ENCODE results near the gene TUBB2A.
A peak's percentile ranks its signal among the peaks of the same experiment; 100 is the strongest.
"Not testable (repeated sequence)": the region's sequence is repeated elsewhere in the genome, so short reads cannot be mapped to it uniquely, and the experiment has no call there.

TUBB2A gene

DNA sequence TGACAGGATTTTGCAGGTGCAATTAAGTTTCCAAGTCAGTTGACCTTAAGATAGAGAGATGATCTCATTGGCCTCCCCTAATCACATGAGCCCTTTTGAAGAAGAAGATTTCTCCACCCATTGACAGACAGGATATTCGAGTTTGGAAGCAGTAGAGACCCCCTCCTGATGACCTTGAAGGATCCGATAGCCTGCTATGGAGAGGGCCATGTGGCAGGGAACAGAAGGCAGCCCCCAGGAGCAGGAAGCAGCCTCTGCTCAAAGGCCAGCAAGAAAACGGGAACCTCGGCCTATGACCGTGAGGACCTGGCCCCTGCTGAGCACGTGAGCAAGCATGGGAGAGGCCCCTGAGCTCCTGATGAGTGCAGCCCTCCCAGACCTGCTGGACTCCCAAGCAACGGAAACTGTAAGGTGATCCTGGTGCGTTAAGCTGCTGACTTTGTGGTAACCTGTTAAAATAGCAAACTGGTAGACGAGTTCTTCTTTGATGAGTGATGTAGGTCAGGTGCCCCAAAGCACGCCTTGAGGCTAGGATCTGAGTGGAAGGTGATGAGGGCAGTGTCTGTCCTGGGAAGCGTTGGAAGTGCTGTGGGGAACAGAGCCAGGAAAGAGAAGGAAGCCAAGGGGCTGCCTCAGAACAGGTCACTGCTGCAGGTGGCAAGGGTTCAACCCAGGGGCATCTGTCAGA is 18.5 kb upstream of the TUBB2A start:
- no peaks in the 10 kb centered on the region for H3K79me2 ChIP-seq (ENCODE audit: control insufficient read depth, insufficient read depth, low read length, poor library complexity)
- no CpG with 5 or more reads among the region's 11 CpGs for WGBS (ENCODE audit: extremely low coverage, insufficient coverage, insufficient read length)
- H3K14ac ChIP-seq (ENCODE audit: low read length) = no peak overlapping the region
- no peak overlapping the region for H4K8ac ChIP-seq (ENCODE audit: low read depth, low read length)
- no peaks in the 10 kb centered on the region for H3K36me3 ChIP-seq (ENCODE audit: control insufficient read depth in 1 of 2, insufficient read depth in 2 of 2, low read length in 2 of 2)
- peak overlapping the region; percentile 40 for H3K27ac ChIP-seq (ENCODE audit: low read depth, low read length)
- H3K4ac ChIP-seq (ENCODE audit: low read depth, low read length) = no peak overlapping the region
- no peak overlapping the region for H2AK5ac ChIP-seq (ENCODE audit: low read length)
- no peak overlapping the region for H2BK120ac ChIP-seq (ENCODE audit: insufficient read depth, low read length, poor library complexity)
- H3K9ac ChIP-seq (ENCODE audit: low read length) = no peak overlapping the region
- H4K12ac ChIP-seq (ENCODE audit: low read depth, low read length) = no peak overlapping the region
- H3K18ac ChIP-seq (ENCODE audit: low read length) = no peak overlapping the region
- no peak overlapping the region for H2AFZ ChIP-seq (ENCODE audit: insufficient read depth, low read length, poor library complexity)
- H4K91ac ChIP-seq (ENCODE audit: low read depth, low read length) = no peak overlapping the region
- no peak overlapping the region for H2BK5ac ChIP-seq (ENCODE audit: low read depth, low read length, poor library complexity)
- peaks cover 2% of the 10 kb centered on the region for H3K9me3 ChIP-seq (ENCODE audit: insufficient read depth, low read depth, low read length)
- no peak overlapping the region for H2BK12ac ChIP-seq (ENCODE audit: low read length)
- peak; percentile 92 to 97 for DNase-seq
- no peaks in the 10 kb centered on the region for H3K27me3 ChIP-seq (ENCODE audit: insufficient read depth, low read length)
- H3K4me3 ChIP-seq (ENCODE audit: low read depth, low read length) = no peak overlapping the region
- H3K4me2 ChIP-seq (ENCODE audit: low read length) = no peak overlapping the region
- no peak overlapping the region for H3K23ac ChIP-seq (ENCODE audit: low read length)
- peaks cover 6% of the 10 kb centered on the region for H3K79me1 ChIP-seq (ENCODE audit: low read length)
- H3K4me1 ChIP-seq (ENCODE audit: control insufficient read depth in 1 of 2, insufficient read depth in 2 of 2, low read length in 2 of 2) = peaks cover 18 to 19% of the 10 kb centered on the region in 2 experiments

- H3K14ac ChIP-seq (ENCODE audit: low read length); H3K4me3 ChIP-seq (ENCODE audit: low read depth, low read length); H3K9me3 ChIP-seq (ENCODE audit: insufficient read depth, low read depth, low read length); H2BK5ac ChIP-seq (ENCODE audit: low read depth, low read length, poor library complexity); H3K18ac ChIP-seq (ENCODE audit: low read length); H4K8ac ChIP-seq (ENCODE audit: low read depth, low read length); H2AFZ ChIP-seq (ENCODE audit: insufficient read depth, low read length, poor library complexity); H3K9ac ChIP-seq (ENCODE audit: low read length); H3K79me1 ChIP-seq (ENCODE audit: low read length); H4K12ac ChIP-seq (ENCODE audit: low read depth, low read length); H3K36me3 ChIP-seq (ENCODE audit: control insufficient read depth in 1 of 2, insufficient read depth in 2 of 2, low read length in 2 of 2); H3K23ac ChIP-seq (ENCODE audit: low read length); H3K4me2 ChIP-seq (ENCODE audit: low read length); DNase-seq; H3K27me3 ChIP-seq (ENCODE audit: insufficient read depth, low read length); H4K91ac ChIP-seq (ENCODE audit: low read depth, low read length); H2AK5ac ChIP-seq (ENCODE audit: low read length); H3K4ac ChIP-seq (ENCODE audit: low read depth, low read length); H3K79me2 ChIP-seq (ENCODE audit: control insufficient read depth, insufficient read depth, low read length, poor library complexity); H2BK120ac ChIP-seq (ENCODE audit: insufficient read depth, low read length, poor library complexity); H3K27ac ChIP-seq (ENCODE audit: low read depth, low read length): not testable (repeated sequence)
- Histone ChIP-seq H3K4me1 (ENCODE audit: control insufficient read depth in 1 of 2, insufficient read depth in 2 of 2, low read length in 2 of 2) (peaks cover 21% of the 10 kb centered on the region in 2 experiments), H2BK12ac (ENCODE audit: low read length) (peak overlapping the region; percentile 39)
- WGBS (ENCODE audit: extremely low coverage, insufficient coverage, insufficient read length) = no CpG with 5 or more reads among the region's 11 CpGs
These were observed 16.3 kb upstream of the TUBB2A start for GRCh38 chr6:3173636-3174089.

GRCh38 chr6:3172789-3173188 is 15.4 kb upstream of the TUBB2A start:
- DNase-seq; H3K4me2 ChIP-seq (ENCODE audit: low read length); H2AFZ ChIP-seq (ENCODE audit: insufficient read depth, low read length, poor library complexity); H4K91ac ChIP-seq (ENCODE audit: low read depth, low read length); H3K14ac ChIP-seq (ENCODE audit: low read length); H3K79me2 ChIP-seq (ENCODE audit: control insufficient read depth, insufficient read depth, low read length, poor library complexity); H3K27me3 ChIP-seq (ENCODE audit: insufficient read depth, low read length); H3K27ac ChIP-seq (ENCODE audit: low read depth, low read length); H3K36me3 ChIP-seq (ENCODE audit: control insufficient read depth in 1 of 2, insufficient read depth in 2 of 2, low read length in 2 of 2); H4K12ac ChIP-seq (ENCODE audit: low read depth, low read length); H3K9ac ChIP-seq (ENCODE audit: low read length); H3K9me3 ChIP-seq (ENCODE audit: insufficient read depth, low read depth, low read length); H4K8ac ChIP-seq (ENCODE audit: low read depth, low read length); H2BK5ac ChIP-seq (ENCODE audit: low read depth, low read length, poor library complexity); H3K4me3 ChIP-seq (ENCODE audit: low read depth, low read length); H2BK120ac ChIP-seq (ENCODE audit: insufficient read depth, low read length, poor library complexity); H2BK12ac ChIP-seq (ENCODE audit: low read length); H3K4ac ChIP-seq (ENCODE audit: low read depth, low read length); H2AK5ac ChIP-seq (ENCODE audit: low read length); H3K23ac ChIP-seq (ENCODE audit: low read length); H3K18ac ChIP-seq (ENCODE audit: low read length): not testable (repeated sequence)
- peaks cover 25% of the 10 kb centered on the region in 2 experiments for H3K4me1 ChIP-seq (ENCODE audit: control insufficient read depth in 1 of 2, insufficient read depth in 2 of 2, low read length in 2 of 2)
- H3K79me1 ChIP-seq (ENCODE audit: low read length) = peaks cover 12% of the 10 kb centered on the region
- no CpG with 5 or more reads among the region's 4 CpGs for WGBS (ENCODE audit: extremely low coverage, insufficient coverage, insufficient read length)

DNA sequence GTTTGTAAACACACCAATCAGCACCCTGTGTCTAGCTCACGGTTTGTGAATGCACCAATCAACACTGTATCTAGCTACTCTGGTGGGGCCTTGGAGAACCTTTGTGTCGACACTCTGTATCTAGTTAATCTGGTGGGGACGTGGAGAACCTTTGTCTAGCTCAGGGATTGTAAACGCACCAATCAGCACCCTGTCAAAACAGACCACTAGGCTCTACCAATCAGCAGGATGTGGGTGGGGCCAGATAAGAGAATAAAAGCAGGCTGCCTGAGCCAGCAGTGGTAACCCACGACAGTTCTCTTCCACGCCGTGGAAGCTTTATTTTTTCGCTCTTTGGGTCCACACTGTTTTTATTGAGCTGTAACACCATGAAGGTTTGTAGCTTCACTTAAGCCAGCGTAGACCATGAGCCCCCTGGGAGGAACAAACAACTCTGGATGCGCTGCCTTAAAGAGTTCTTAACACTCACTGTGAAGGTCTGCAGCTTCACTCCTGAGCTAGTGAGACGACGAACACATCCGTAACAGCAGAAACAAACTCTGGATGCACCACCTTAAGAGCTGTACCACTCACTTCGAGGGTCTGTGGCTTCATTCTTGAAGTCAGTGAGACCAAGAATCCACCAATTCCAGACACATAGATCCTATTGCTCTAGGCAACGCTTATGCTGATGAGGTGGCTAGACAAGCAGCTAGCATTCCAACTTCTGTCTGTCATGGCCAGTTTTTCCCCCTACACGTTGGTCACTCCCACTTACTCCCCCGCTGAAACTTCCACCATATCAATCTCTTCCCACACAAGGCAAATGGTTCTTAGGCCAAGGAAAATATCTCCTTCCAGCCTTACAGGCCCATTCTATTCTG is 14.2 kb upstream of the TUBB2A start:
- WGBS (ENCODE audit: extremely low coverage, insufficient coverage, insufficient read length) = no CpG with 5 or more reads among the region's 17 CpGs

More for the DNA sequence above, 14.2 kb upstream of the TUBB2A start:
- Histone ChIP-seq H3K14ac (ENCODE audit: low read length) (peak overlapping the region; percentile 8), H2BK120ac (ENCODE audit: insufficient read depth, low read length, poor library complexity) (peak overlapping the region; percentile 43), H4K91ac (ENCODE audit: low read depth, low read length) (peak overlapping the region; percentile 81), H2BK5ac (ENCODE audit: low read depth, low read length, poor library complexity) (peak overlapping the region; percentile 83), H4K8ac (ENCODE audit: low read depth, low read length) (peak overlapping the region; percentile 17), H3K27ac (ENCODE audit: low read depth, low read length) (peak overlapping the region; percentile 85), H3K4me1 (ENCODE audit: control insufficient read depth in 1 of 2, insufficient read depth in 2 of 2, low read length in 2 of 2) (peaks cover 26 to 27% of the 10 kb centered on the region in 2 experiments), H3K79me1 (ENCODE audit: low read length) (peaks cover 12% of the 10 kb centered on the region), H2BK12ac (ENCODE audit: low read length) (peak overlapping the region; percentile 47), H2AK5ac (ENCODE audit: low read length) (peak overlapping the region; percentile 16)
- H2AFZ ChIP-seq (ENCODE audit: insufficient read depth, low read length, poor library complexity); H3K23ac ChIP-seq (ENCODE audit: low read length); H4K12ac ChIP-seq (ENCODE audit: low read depth, low read length); H3K4ac ChIP-seq (ENCODE audit: low read depth, low read length); H3K9me3 ChIP-seq (ENCODE audit: insufficient read depth, low read depth, low read length); H3K4me2 ChIP-seq (ENCODE audit: low read length); H3K79me2 ChIP-seq (ENCODE audit: control insufficient read depth, insufficient read depth, low read length, poor library complexity); H3K18ac ChIP-seq (ENCODE audit: low read length); H3K9ac ChIP-seq (ENCODE audit: low read length); H3K27me3 ChIP-seq (ENCODE audit: insufficient read depth, low read length); H3K4me3 ChIP-seq (ENCODE audit: low read depth, low read length); H3K36me3 ChIP-seq (ENCODE audit: control insufficient read depth in 1 of 2, insufficient read depth in 2 of 2, low read length in 2 of 2): not testable (repeated sequence)
- DNase-seq = peak; percentile 66 to 82

Data from trophoblast cell (in vitro differentiated cells and primary cell).